Common myeloid progenitor, CD34-positive (primary cell): Measurements from ENCODE around the gene QPCTL.
A peak's percentile ranks its signal among the peaks of the same experiment; 100 is the strongest.

Experiments used
- CTCF ChIA-PET: fragments of 350-600 bp; sonication (Branson Sonifier 250); formaldehyde crosslinking; loops from one replicate; lab custom pipeline; 2021; ENCODE audit warnings: antibody characterized with exemption; lab: Charles Lee
- POLR2A ChIA-PET: fragments of 350-600 bp; sonication (Branson Sonifier 250); formaldehyde crosslinking; loops from one replicate; lab custom pipeline; 2021; ENCODE audit warnings: antibody characterized with exemption; lab: Charles Lee
- DNase-seq, 3 donors: peaks; one replicate each; pipeline versions ENCODE4 v3.0.0 to v3.0.0-alpha.2; 2013
- H3K27ac ChIP-seq, 2 experiments: 1 replicate in 1 of 2; 2 replicates in 1 of 2; pipeline ENCODE4 v1.7.0; 2013; ENCODE audit warnings: inconsistent platforms in 2 of 2, low read length in 2 of 2, mild to moderate bottlenecking in 2 of 2, low read depth in 1 of 2, moderate library complexity in 1 of 2; ENCODE audit not compliant: severe bottlenecking in 2 of 2, insufficient read depth in 1 of 2, poor library complexity in 1 of 2
- H3K27me3 ChIP-seq, 5 experiments: replicated peaks in 2 of 5; 1 replicate in 3 of 5; 2 replicates in 2 of 5; pipeline versions ENCODE4 v1.6.1 to v1.7.0; 2013; ENCODE audit warnings: low read length in 4 of 5, mild to moderate bottlenecking in 2 of 5, moderate library complexity in 2 of 5, inconsistent platforms in 1 of 5; ENCODE audit not compliant: insufficient read depth in 5 of 5, control insufficient read depth in 4 of 5
- H3K36me3 ChIP-seq, 4 experiments: 1 replicate in 2 of 4; 2 replicates in 2 of 4; pipeline versions ENCODE4 v1.6.1 to v1.7.0; 2013; ENCODE audit warnings: low read length in 3 of 4, control low read depth in 1 of 4, mild to moderate bottlenecking in 1 of 4; ENCODE audit not compliant: control insufficient read depth in 4 of 4, insufficient read depth in 4 of 4
- H3K4me1 ChIP-seq, 4 experiments: 1 replicate in 3 of 4; 2 replicates in 1 of 4; pipeline versions ENCODE4 v1.6.1 to v1.7.1; 2013; ENCODE audit warnings: low read length in 3 of 4, mild to moderate bottlenecking in 3 of 4, control low read depth in 1 of 4, inconsistent platforms in 1 of 4, moderate library complexity in 1 of 4; ENCODE audit not compliant: control insufficient read depth in 4 of 4, insufficient read depth in 4 of 4; ENCODE audit errors: control extremely low read depth in 1 of 4
- H3K4me3 ChIP-seq, 7 experiments: 1 replicate in 4 of 7; 2 replicates in 3 of 7; pipeline versions ENCODE4 v1.5.1 to v1.7.0; 2013; ENCODE audit warnings: mild to moderate bottlenecking in 7 of 7, low read length in 6 of 7, moderate library complexity in 6 of 7, inconsistent platforms in 2 of 7, low read depth in 2 of 7, control low read depth in 1 of 7; ENCODE audit not compliant: insufficient read depth in 4 of 7, control insufficient read depth in 1 of 7; ENCODE audit errors: extremely low read depth in 1 of 7
- H3K9me3 ChIP-seq, 5 experiments: 1 replicate in 4 of 5; 2 replicates in 1 of 5; pipeline versions ENCODE4 v1.6.1 to v1.7.1; 2013; ENCODE audit warnings: low read length in 4 of 5, mild to moderate bottlenecking in 2 of 5, inconsistent platforms in 1 of 5, low read depth in 1 of 5, moderate library complexity in 1 of 5; ENCODE audit not compliant: control insufficient read depth in 4 of 5, insufficient read depth in 2 of 5; ENCODE audit errors: control extremely low read depth in 1 of 5
- WGBS: methylation state at CpG from one replicate; pipeline ENCODE4 v1.1.5; 2013; ENCODE audit not compliant: insufficient coverage; 5-methylcytosine and 5-hydroxymethylcytosine counted together

The QPCTL gene

DNA sequence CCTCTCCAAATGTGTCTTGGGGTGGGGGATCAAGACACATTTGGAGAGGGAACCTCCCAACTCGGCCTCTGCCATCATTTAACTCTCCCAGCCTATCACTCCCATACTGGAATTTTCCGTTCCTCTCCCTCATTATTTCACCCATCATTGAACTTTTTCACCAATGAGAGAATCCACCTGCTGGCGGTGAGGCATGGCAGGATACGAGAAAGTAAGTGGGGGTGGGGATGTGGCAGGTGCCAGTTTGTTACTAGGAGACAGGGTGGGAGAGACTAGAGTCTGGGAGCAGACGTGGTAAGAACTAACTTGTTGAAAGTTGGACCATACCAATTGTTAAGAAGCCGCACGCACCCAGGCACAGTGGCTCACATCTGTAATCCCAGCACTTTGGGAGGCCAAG is 17.5 kb upstream of the QPCTL start:
- CTCF ChIA-PET = interaction anchor here (0.7 kb wide), 1 partner anchor 215 kb away, joined by 3 read pairs; no protein-coding TSS in a partner anchor
- Histone ChIP-seq H3K27me3 (peaks cover 0 to 62% (median 28%) of the 10 kb centered on the region in 5 experiments), H3K9me3 (no peaks in the 10 kb centered on the region), H3K4me1 (peaks cover 0 to 28% (median 18%) of the 10 kb centered on the region in 4 experiments), H3K27ac (no peak overlapping the region), H3K4me3 (no peak overlapping the region), H3K36me3 (no peaks in the 10 kb centered on the region)
- 86% methylated on average over 5 of the region's 7 CpGs for WGBS
- POLR2A ChIA-PET = no interaction called here
- no peak for DNase-seq

DNA sequence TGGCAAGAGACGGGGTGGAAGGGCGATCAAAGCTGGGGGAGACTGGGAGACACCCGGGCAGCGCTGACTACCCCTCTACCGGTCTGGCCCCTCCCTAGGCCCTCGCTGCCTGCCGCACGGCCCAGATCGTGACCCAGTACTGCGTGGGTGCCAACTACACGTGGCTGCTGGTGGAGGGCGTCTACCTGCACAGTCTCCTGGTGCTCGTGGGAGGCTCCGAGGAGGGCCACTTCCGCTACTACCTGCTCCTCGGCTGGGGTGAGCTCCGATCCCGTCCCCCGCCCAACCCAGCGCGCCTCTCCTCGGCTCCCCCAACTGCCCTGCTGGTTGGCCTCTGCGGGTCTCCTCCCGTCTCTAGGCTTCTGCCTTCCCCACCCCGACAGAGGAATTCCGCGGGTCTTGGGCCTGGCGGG is 15.6 kb upstream of the QPCTL start:
- Histone ChIP-seq H3K36me3 (no peaks in the 10 kb centered on the region), H3K4me1 (peaks cover 0 to 23% (median 22%) of the 10 kb centered on the region in 4 experiments), H3K27ac (no peak overlapping the region), H3K4me3 (peak overlapping the region in 4 of 7 experiments; percentile 40 to 57 (median 46)), H3K27me3 (peaks cover 0 to 47% (median 20%) of the 10 kb centered on the region in 5 experiments), H3K9me3 (no peaks in the 10 kb centered on the region)
- POLR2A ChIA-PET = interaction anchor here (1.0 to 1.2 kb wide), 2 partner anchors 16 to 209 kb away, joined by 5 to 7 read pairs; partner anchors contain the start of genes FOSB, QPCTL and SNRPD2
- CTCF ChIA-PET = interaction anchor here (2.9 kb wide), 1 partner anchor 14 kb away, joined by 15 read pairs; the partner anchor contains the start of genes QPCTL and SNRPD2
- 4% methylated on average over 17 of the region's 28 CpGs for WGBS
- DNase-seq = no peak

GRCh38 chr19:45677351-45678230 is 14.9 kb upstream of the QPCTL start:
- CTCF ChIA-PET = interaction anchor here (0.9 to 2.9 kb wide), 5 partner anchors 9 to 153 kb away, joined by 4 to 15 read pairs (median 6); partner anchors contain the start of genes QPCTL and SNRPD2
- no peak overlapping the region for H3K27ac ChIP-seq
- 1% methylated on average over 42 of the region's 49 CpGs for WGBS
- POLR2A ChIA-PET = interaction anchor here (0.5 to 1.2 kb wide), 3 partner anchors 15 to 210 kb away, joined by 3 to 7 read pairs (median 5); partner anchors contain the start of genes FOSB, QPCTL and SNRPD2
- peak overlapping the region in 5 of 7 experiments; percentile 5 to 63 (median 40) for H3K4me3 ChIP-seq
- DNase-seq = peak; percentile 89 to 95 (median 94)
- peaks cover 0 to 26% (median 23%) of the 10 kb centered on the region in 4 experiments for H3K4me1 ChIP-seq
- no peaks in the 10 kb centered on the region for H3K36me3 ChIP-seq
- no peaks in the 10 kb centered on the region for H3K9me3 ChIP-seq
- peaks cover 0 to 41% (median 20%) of the 10 kb centered on the region in 5 experiments for H3K27me3 ChIP-seq

DNA sequence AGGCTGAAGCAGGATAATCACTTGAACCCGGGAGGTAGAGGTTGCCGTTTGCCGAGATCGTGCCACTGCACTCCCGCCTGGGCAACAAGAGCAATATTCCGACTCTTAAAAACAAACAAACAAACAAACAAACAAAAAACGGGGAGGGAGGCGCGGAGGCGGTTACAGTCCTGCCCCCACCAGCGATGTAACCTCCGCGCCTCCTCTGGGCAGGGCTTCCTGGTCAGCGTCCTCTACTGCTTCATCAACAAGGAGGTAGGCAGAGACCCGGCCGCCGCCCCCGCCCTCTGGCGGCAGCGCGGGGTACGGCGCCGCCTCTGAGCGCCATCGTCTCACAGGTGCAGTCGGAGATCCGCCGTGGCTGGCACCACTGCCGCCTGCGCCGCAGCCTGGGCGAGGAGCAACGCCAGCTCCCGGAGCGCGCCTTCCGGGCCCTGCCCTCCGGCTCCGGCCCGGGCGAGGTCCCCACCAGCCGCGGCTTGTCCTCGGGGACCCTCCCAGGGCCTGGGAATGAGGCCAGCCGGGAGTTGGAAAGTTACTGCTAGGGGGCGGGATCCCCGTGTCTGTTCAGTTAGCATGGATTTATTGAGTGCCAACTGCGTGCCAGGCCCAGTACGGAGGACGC is 11.0 kb upstream of the QPCTL start:
- peaks cover 0 to 29% (median 16%) of the 10 kb centered on the region in 5 experiments for H3K27me3 ChIP-seq
- peak overlapping the region in 6 of 7 experiments; percentile 35 to 76 (median 53) for H3K4me3 ChIP-seq
- CTCF ChIA-PET = interaction anchor here (0.6 to 4.1 kb wide), 7 partner anchors 10 to 146 kb away, joined by 3 to 46 read pairs (median 4); partner anchors contain the start of genes QPCTL and SNRPD2
- H3K9me3 ChIP-seq = no peaks in the 10 kb centered on the region
- POLR2A ChIA-PET = interaction anchor here (0.6 to 1.1 kb wide), 3 partner anchors 11 to 1054 kb away, joined by 3 to 4 read pairs (median 3); partner anchors contain the start of genes QPCTL and SNRPD2
- WGBS = 3% methylated on average over 39 of the region's 51 CpGs
- peaks cover 0 to 23% (median 21%) of the 10 kb centered on the region in 4 experiments for H3K4me1 ChIP-seq
- DNase-seq = peak; percentile 79 to 86 (median 84)
- H3K27ac ChIP-seq = no peak overlapping the region
- peaks cover 0 to 27% (median 18%) of the 10 kb centered on the region in 4 experiments for H3K36me3 ChIP-seq

GRCh38 chr19:45682117-45682516 is 10.3 kb upstream of the QPCTL start:
- Histone ChIP-seq H3K27me3 (peaks cover 0 to 24% (median 12%) of the 10 kb centered on the region in 5 experiments), H3K4me1 (peaks cover 0 to 18% (median 16%) of the 10 kb centered on the region in 4 experiments), H3K9me3 (no peaks in the 10 kb centered on the region), H3K4me3 (peak overlapping the region in 3 of 7 experiments; percentile 58 to 76 (median 67)), H3K27ac (no peak overlapping the region), H3K36me3 (peaks cover under 1 to 31% (median 20%) of the 10 kb centered on the region in 4 experiments)
- WGBS = 93% methylated on average over 7 of the region's 8 CpGs
- POLR2A ChIA-PET = interaction anchor here (1.0 kb wide), 1 partner anchor 13 kb away, joined by 3 read pairs; no protein-coding TSS in a partner anchor
- CTCF ChIA-PET = interaction anchor here (0.6 to 4.1 kb wide), 6 partner anchors 9 to 146 kb away, joined by 3 to 46 read pairs (median 3); partner anchors contain the start of genes QPCTL and SNRPD2
- DNase-seq = no peak

GRCh38 chr19:45682908-45683307 is 9.6 kb upstream of the QPCTL start:
- DNase-seq = no peak
- Histone ChIP-seq H3K4me3 (no peak overlapping the region), H3K27me3 (peaks cover 0 to 16% (median 6%) of the 10 kb centered on the region in 5 experiments), H3K9me3 (no peaks in the 10 kb centered on the region), H3K4me1 (peaks cover 0 to 13% (median 10%) of the 10 kb centered on the region in 4 experiments), H3K36me3 (peaks cover 4 to 39% (median 24%) of the 10 kb centered on the region in 4 experiments), H3K27ac (no peak overlapping the region)
- ChIA-PET POLR2A (no interaction called here), CTCF (interaction anchor here (0.6 to 4.1 kb wide), 3 partner anchors 9 to 124 kb away, joined by 3 to 46 read pairs (median 3); partner anchors contain the start of genes QPCTL and SNRPD2)
- 93% methylated on average over 5 of the region's 5 CpGs for WGBS
